ENCODE results near the gene LRRC47.

Gene LRRC47

DNA sequence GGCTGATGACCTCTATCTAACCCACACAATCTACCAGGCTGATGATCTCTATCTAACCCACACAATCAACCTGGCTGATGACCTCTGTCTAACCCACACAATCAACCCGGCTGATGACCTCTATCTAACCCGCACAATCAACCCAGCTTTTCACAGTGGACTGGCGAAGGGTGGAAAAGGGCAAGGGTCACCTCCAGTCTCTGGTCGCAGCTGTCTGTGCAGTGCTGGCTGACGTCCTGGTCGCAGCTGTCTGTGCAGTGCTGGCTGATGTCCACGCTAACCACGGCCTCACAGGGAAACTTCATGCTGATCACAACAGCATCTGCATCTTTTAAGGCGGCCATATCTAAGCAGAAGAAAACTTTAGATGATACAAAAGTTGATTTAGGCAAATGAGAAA lies 56.3 kb downstream of the LRRC47 start:
- in situ Hi-C loops (cut with MboI; ENCODE audit: low sequenced_read_pairs) = no loop called here
- Histone ChIP-seq H3K4me3 (no peak overlapping the region), H3K4me1 (peaks cover 2% of the 10 kb centered on the region; the same call in 1 of the 2 replicates), H3K27me3 (ENCODE audit: low read depth) (no peaks in the 10 kb centered on the region), H3K36me3 (replicated peaks) (peaks cover 55% of the 10 kb centered on the region), H3K9me3 (no peaks in the 10 kb centered on the region)
- no peak for DNase-seq (ENCODE audit: low spot score in 2 of 2)

GRCh38 chr1:3738943-3739342 lies 57.4 kb downstream of the LRRC47 start:
- in situ Hi-C loops (cut with MboI; ENCODE audit: low sequenced_read_pairs) = no loop called here
- Histone ChIP-seq H3K4me3 (no peak overlapping the region), H3K36me3 (replicated peaks) (peaks cover 55% of the 10 kb centered on the region), H3K9me3 (no peaks in the 10 kb centered on the region), H3K4me1 (no peaks in the 10 kb centered on the region), H3K27me3 (ENCODE audit: low read depth) (no peaks in the 10 kb centered on the region)
- DNase-seq (ENCODE audit: low spot score in 2 of 2) = no peak

DNA sequence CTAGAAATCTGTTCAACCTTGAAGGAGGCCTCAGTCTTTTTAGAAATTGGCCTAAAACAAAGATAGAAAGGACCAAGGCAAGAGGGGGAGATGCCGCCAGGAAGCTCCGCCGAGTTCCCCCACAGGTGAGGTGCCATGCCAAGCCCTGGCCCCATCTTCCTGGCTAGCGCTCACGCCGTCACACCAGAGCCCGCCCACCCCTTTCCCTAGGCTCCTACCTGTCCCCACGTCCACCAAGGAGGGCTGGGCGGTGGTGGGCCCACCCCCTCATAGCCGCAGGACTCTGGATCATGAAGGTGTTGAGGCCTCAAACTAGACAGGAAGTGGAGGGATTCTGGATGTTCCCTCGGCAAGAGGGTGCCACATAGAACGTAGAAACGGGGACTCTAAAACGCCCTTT lies 59.6 kb downstream of the LRRC47 start:
- in situ Hi-C loops (cut with MboI; ENCODE audit: low sequenced_read_pairs) = no loop called here
- no peak for DNase-seq (ENCODE audit: low spot score in 2 of 2)
- peaks cover 37% of the 10 kb centered on the region for H3K36me3 ChIP-seq (replicated peaks)
- no peak overlapping the region for H3K4me3 ChIP-seq
- H3K27me3 ChIP-seq (ENCODE audit: low read depth) = no peaks in the 10 kb centered on the region
- no peaks in the 10 kb centered on the region for H3K9me3 ChIP-seq
- no peaks in the 10 kb centered on the region for H3K4me1 ChIP-seq

GRCh38 chr1:3736131-3736561 lies 60.2 kb downstream of the LRRC47 start:
- DNase-seq (ENCODE audit: low spot score in 2 of 2) = no peak
- Histone ChIP-seq H3K4me3 (no peak overlapping the region), H3K4me1 (no peaks in the 10 kb centered on the region), H3K9me3 (no peaks in the 10 kb centered on the region), H3K27me3 (ENCODE audit: low read depth) (no peaks in the 10 kb centered on the region), H3K36me3 (replicated peaks) (peaks cover 31% of the 10 kb centered on the region)
- in situ Hi-C loops (cut with MboI; ENCODE audit: low sequenced_read_pairs) = no loop called here

DNA sequence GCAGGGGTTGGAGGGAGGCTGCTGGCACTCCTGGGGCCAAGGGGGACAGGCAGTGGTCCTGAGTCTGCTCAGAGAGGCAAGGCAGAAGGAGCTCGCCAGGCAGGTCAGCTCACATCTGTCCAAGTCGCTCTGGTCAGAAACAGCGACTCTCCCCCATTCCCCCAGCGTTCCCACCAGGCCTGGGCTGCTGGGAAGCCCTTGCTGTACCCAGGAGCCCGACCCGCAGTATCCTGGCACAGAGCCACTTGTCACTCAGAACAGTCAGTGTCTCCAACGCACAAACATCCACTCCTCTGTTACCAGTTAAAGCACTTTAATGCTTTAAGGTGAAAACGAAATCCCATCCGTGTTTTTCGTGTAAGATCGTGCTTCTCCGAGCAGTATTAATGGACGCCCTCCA lies 60.6 kb downstream of the LRRC47 start:
- H3K9me3 ChIP-seq = no peaks in the 10 kb centered on the region
- DNase-seq (ENCODE audit: low spot score in 2 of 2) = no peak
- peaks cover 27% of the 10 kb centered on the region for H3K36me3 ChIP-seq (replicated peaks)
- no peak overlapping the region for H3K4me3 ChIP-seq
- H3K27me3 ChIP-seq (ENCODE audit: low read depth) = no peaks in the 10 kb centered on the region
- in situ Hi-C loops (cut with MboI; ENCODE audit: low sequenced_read_pairs) = no loop called here
- H3K4me1 ChIP-seq = no peaks in the 10 kb centered on the region

- H3K36me3 ChIP-seq (replicated peaks) = peaks cover 27% of the 10 kb centered on the region
- in situ Hi-C loops (cut with MboI; ENCODE audit: low sequenced_read_pairs) = no loop called here
- DNase-seq (ENCODE audit: low spot score in 2 of 2) = no peak
- no peaks in the 10 kb centered on the region for H3K9me3 ChIP-seq
- H3K4me3 ChIP-seq = no peak overlapping the region
- no peaks in the 10 kb centered on the region for H3K4me1 ChIP-seq
- no peaks in the 10 kb centered on the region for H3K27me3 ChIP-seq (ENCODE audit: low read depth)
Observed at GRCh38 chr1:3735027-3735681, 61.1 kb downstream of the LRRC47 start.

DNA sequence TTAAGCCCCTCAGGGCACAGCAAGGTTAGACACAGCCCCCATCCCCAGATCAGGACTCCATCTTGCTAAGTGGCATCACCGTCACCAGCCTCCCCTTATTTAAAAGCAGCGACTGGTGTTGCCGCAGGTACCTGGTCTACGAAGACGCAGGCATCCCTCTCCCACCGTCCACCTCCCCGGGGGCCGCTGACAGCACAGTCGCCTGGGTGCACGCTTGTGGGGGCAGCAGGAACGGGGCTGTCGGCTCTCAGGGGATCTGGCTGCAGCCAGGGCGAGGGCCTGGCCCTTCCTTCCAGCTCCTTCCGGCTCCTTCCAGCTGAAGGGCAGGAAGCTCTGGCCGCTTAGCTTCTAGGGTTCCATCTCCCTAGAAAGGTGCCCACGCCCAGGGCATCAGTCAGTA lies 61.7 kb downstream of the LRRC47 start:
- H3K4me3 ChIP-seq = no peak overlapping the region
- H3K27me3 ChIP-seq (ENCODE audit: low read depth) = no peaks in the 10 kb centered on the region
- H3K4me1 ChIP-seq = no peaks in the 10 kb centered on the region
- peaks cover 27% of the 10 kb centered on the region for H3K36me3 ChIP-seq (replicated peaks)
- in situ Hi-C loops (cut with MboI; ENCODE audit: low sequenced_read_pairs) = no loop called here
- H3K9me3 ChIP-seq = no peaks in the 10 kb centered on the region
- no peak for DNase-seq (ENCODE audit: low spot score in 2 of 2)

DNA sequence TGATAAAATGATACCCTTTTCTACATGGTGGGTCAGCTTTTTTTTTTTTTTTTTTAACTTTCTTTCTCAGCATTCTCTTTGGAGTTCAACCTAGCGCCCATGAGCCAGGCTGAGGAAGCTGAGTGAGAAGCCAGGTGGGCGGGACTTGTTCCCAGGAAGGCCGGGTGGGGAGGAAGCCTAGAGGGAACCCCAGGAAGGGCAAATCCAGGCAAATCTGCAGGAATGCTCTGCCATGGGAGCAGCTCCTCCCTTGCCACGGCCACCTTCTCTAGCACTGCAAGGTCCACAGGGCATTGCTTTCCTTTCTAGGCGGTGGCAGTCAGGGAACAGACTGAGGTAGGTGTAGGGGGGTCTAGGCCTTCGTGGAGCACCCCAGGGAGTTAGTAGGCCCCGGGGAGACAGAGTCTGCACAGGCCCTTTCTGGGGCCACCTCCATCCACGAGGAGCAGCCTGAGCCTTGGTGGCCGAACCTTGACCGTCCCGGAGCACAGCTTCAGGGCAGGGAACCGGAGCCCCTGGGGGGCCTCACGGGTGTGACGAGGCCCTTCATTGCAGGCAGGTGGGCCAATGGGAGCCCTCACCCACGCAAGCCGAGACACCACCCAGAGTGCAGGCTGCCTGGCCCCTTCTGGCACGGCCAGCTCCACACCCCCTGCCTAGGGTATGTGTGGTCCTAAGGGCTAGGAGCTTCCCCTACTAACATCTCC lies 62.3 kb downstream of the LRRC47 start:
- Histone ChIP-seq H3K36me3 (replicated peaks) (peaks cover 27% of the 10 kb centered on the region), H3K4me1 (no peaks in the 10 kb centered on the region), H3K27me3 (ENCODE audit: low read depth) (no peaks in the 10 kb centered on the region), H3K4me3 (no peak overlapping the region), H3K9me3 (no peaks in the 10 kb centered on the region)
- in situ Hi-C loops (cut with MboI; ENCODE audit: low sequenced_read_pairs) = no loop called here
- DNase-seq (ENCODE audit: low spot score in 2 of 2) = no peak

GRCh38 chr1:3733094-3733882 lies 63.0 kb downstream of the LRRC47 start:
- no peak overlapping the region for H3K4me3 ChIP-seq
- H3K9me3 ChIP-seq = no peaks in the 10 kb centered on the region
- H3K36me3 ChIP-seq (replicated peaks) = peaks cover 21% of the 10 kb centered on the region
- H3K4me1 ChIP-seq = no peaks in the 10 kb centered on the region
- in situ Hi-C loops (cut with MboI; ENCODE audit: low sequenced_read_pairs) = no loop called here
- H3K27me3 ChIP-seq (ENCODE audit: low read depth) = no peaks in the 10 kb centered on the region
- no peak for DNase-seq (ENCODE audit: low spot score in 2 of 2)

- Histone ChIP-seq H3K27me3 (ENCODE audit: low read depth) (no peaks in the 10 kb centered on the region), H3K4me3 (no peak overlapping the region), H3K9me3 (no peaks in the 10 kb centered on the region), H3K36me3 (replicated peaks) (peaks cover 15% of the 10 kb centered on the region), H3K4me1 (no peaks in the 10 kb centered on the region)
- in situ Hi-C loops (cut with MboI; ENCODE audit: low sequenced_read_pairs) = no loop called here
- no peak for DNase-seq (ENCODE audit: low spot score in 2 of 2)
Observed at GRCh38 chr1:3732434-3733093, 63.7 kb downstream of the LRRC47 start.

- in situ Hi-C loops (cut with MboI; ENCODE audit: low sequenced_read_pairs) = no loop called here
- no peaks in the 10 kb centered on the region for H3K4me1 ChIP-seq
- no peaks in the 10 kb centered on the region for H3K27me3 ChIP-seq (ENCODE audit: low read depth)
- no peak overlapping the region for H3K4me3 ChIP-seq
- H3K36me3 ChIP-seq (replicated peaks) = peaks cover 12% of the 10 kb centered on the region
- no peak for DNase-seq (ENCODE audit: low spot score in 2 of 2)
- H3K9me3 ChIP-seq = no peaks in the 10 kb centered on the region
Observed at GRCh38 chr1:3731583-3732433, 64.5 kb downstream of the LRRC47 start.

DNA sequence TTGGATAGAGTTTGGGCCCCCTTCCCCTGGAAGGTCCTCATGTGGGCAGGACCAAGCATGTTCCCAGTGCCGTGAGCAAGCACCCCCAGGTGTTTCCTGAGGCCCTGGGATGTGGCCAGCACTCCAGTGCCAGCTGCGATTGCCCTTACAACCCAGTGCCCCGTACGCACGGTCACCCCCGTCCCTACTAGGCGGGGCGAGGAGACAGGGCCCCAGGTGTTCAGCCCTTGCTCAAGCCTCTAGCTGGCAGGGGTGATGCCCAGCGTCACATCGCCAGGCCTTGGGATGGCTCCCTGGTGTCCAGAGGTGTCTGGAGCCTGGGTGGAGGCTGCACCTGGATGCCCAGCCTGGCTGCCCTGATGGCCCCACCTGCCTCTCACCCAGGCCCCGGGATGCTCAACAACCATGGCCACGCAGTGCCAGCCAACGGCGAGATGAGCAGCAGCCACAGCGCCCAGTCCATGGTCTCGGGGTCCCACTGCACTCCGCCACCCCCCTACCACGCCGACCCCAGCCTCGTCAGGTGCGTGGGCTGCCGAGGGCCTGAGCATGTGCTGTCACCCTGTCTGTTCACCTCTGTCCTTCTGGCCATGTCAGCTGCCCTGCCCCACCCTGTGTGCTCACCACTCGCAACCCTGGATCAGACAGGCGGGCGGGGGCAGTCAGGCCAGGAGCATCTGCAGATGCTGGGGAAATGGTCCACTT lies 65.6 kb downstream of the LRRC47 start:
- peaks cover 5% of the 10 kb centered on the region for H3K36me3 ChIP-seq (replicated peaks)
- H3K4me3 ChIP-seq = no peak overlapping the region
- in situ Hi-C loops (cut with MboI; ENCODE audit: low sequenced_read_pairs) = no loop called here
- no peak for DNase-seq (ENCODE audit: low spot score in 2 of 2)
- no peaks in the 10 kb centered on the region for H3K9me3 ChIP-seq
- no peaks in the 10 kb centered on the region for H3K27me3 ChIP-seq (ENCODE audit: low read depth)
- H3K4me1 ChIP-seq = no peaks in the 10 kb centered on the region
